ENCODE results near the gene ARL10. TPM values are rescaled to one million over a fixed set of nuclear protein-coding genes. Genes with fewer than 3 reads are reported as not detected.

The ARL10 gene
- total RNA-seq, 1 experiment from 2014 or later: 9.6 TPM

DNA sequence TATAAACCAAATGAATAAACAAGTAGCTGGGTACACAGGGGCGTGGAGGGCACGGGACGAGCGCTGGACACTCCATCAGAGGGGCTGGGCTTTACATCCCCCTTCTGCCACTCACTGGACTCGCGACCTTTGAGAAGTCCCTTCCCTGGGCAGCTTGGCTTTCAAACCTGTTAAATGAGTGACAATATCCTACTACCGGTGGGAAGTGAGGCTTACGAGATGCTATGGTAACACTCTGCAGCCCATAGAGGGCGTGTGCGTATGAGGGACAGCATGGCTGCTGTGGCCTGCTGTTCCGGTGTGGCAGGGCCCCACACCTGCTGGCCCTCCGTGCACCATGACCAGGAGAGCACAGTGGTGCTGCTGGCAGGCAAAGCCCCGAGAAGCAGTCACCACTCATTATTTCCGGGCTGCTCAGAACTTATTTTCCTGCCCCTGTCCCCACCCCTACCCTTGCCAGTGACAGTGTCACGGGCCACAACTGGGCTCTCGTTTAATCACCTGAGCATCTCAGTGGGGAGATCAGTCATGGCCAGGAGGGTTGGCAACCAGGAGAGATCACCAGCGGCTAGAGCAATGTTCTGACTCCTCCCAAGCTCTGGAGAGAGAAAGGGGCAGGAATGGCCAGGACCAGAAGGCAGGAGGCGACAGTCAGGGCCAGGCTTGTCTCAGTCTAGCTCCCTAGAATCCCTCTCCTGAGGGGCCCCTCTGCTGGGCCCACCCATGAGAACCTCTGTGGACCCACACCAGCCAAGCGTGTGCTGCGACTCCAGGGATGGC is 40.6 kb downstream of the ARL10 start:
- Histone ChIP-seq H3K79me2 (ENCODE audit: insufficient read depth, low read length) (no peaks in the 10 kb centered on the region), H2AK5ac (ENCODE audit: insufficient read length, low read length) (no peak overlapping the region), H3K56ac (ENCODE audit: insufficient read length, low read depth, low read length) (no peak overlapping the region), H4K91ac (ENCODE audit: insufficient read length, low read depth, low read length) (no peak overlapping the region), H3K23ac (ENCODE audit: insufficient read length, low read depth, low read length) (no peak overlapping the region), H3K9me3 (ENCODE audit: control insufficient read depth, low read depth, low read length) (no peaks in the 10 kb centered on the region), H2BK5ac (ENCODE audit: insufficient read length, low read length) (no peak overlapping the region), H3K14ac (ENCODE audit: insufficient read depth, low read length) (no peak overlapping the region), H2BK12ac (ENCODE audit: insufficient read length, low read depth, low read length) (no peak overlapping the region), H3K4ac (ENCODE audit: low read depth, low read length) (no peak overlapping the region), H3K4me2 (ENCODE audit: insufficient read depth, insufficient read length, low read length) (no peak overlapping the region), H3T11ph (ENCODE audit: low read length) (no peak overlapping the region), H2BK20ac (ENCODE audit: low read depth, low read length, poor library complexity, severe bottlenecking) (no peak overlapping the region), H3K18ac (ENCODE audit: insufficient read length, low read depth, low read length) (no peak overlapping the region), H4K20me1 (ENCODE audit: control insufficient read depth, insufficient read depth, insufficient read length) (no peaks in the 10 kb centered on the region), H3K79me1 (ENCODE audit: insufficient read depth, low read depth, low read length, poor library complexity, severe bottlenecking) (no peaks in the 10 kb centered on the region), H2BK15ac (ENCODE audit: low read depth, low read length) (no peak overlapping the region), H3K27me3 (ENCODE audit: insufficient read depth, low read length) (no peaks in the 10 kb centered on the region), H3K23me2 (ENCODE audit: insufficient read length, low read depth, low read length, poor library complexity, severe bottlenecking) (no peaks in the 10 kb centered on the region), H2AFZ (ENCODE audit: low read length) (no peak overlapping the region), H3K27ac (ENCODE audit: insufficient read length, low read depth, low read length) (no peak overlapping the region), H2BK120ac (ENCODE audit: low read depth, low read length, poor library complexity, severe bottlenecking) (no peak overlapping the region), H3K4me1 (ENCODE audit: insufficient read depth, low read length) (no peaks in the 10 kb centered on the region), H3K9ac (ENCODE audit: extremely low read depth, insufficient read length, low read length) (no peak overlapping the region), H4K8ac (replicated peaks; ENCODE audit: insufficient read length, low read depth, low read length) (no peak overlapping the region), H4K5ac (ENCODE audit: insufficient read length, low read depth, low read length) (no peak overlapping the region)
- Mint-ChIP-seq H3K4me3 (no peak overlapping the region), H3K9me3 (no peaks in the 10 kb centered on the region), H3K27me3 (ENCODE audit: low read depth) (no peaks in the 10 kb centered on the region), H3K36me3 (ENCODE audit: insufficient read depth in 1 of 3, low read depth in 3 of 3) (peaks cover 0 to 13% (median 5%) of the 10 kb centered on the region in 3 experiments; a peak in 2 of 7 replicates), H3K27ac (peak overlapping the region in 2 of 3 experiments; percentile 66 to 84; a peak in 2 of 7 replicates), H3K4me1 (peaks cover 7 to 9% of the 10 kb centered on the region in 2 experiments; a peak in 2 of 4 replicates)
- peak; percentile 76 for DNase-seq
- TF ChIP-seq, protein P1, sequence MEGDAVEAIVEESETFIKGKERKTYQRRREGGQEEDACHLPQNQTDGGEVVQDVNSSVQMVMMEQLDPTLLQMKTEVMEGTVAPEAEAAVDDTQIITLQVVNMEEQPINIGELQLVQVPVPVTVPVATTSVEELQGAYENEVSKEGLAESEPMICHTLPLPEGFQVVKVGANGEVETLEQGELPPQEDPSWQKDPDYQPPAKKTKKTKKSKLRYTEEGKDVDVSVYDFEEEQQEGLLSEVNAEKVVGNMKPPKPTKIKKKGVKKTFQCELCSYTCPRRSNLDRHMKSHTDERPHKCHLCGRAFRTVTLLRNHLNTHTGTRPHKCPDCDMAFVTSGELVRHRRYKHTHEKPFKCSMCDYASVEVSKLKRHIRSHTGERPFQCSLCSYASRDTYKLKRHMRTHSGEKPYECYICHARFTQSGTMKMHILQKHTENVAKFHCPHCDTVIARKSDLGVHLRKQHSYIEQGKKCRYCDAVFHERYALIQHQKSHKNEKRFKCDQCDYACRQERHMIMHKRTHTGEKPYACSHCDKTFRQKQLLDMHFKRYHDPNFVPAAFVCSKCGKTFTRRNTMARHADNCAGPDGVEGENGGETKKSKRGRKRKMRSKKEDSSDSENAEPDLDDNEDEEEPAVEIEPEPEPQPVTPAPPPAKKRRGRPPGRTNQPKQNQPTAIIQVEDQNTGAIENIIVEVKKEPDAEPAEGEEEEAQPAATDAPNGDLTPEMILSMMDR (conservative IDR thresholded peaks at IDR 0.05): peak; percentile 72
- no CpG with 5 or more reads among the region's 20 CpGs for WGBS (ENCODE audit: extremely low coverage, insufficient read length, low lambda C conversion rate)

Measured in H9 (cell line).